HEK293T (cell line): ENCODE data around the gene MICALL2.

ENCODE experiments used
- CTBP1 ChIP-seq: fragments of 450-650 bp; IDR thresholded peaks from 2 replicates; pipeline ENCODE4 v1.6.1; 2016; ENCODE audit warnings: borderline replicate concordance
- ELF4 ChIP-seq: fragments of 450-650 bp; IDR thresholded peaks from 2 replicates; pipeline ENCODE4 v1.6.1; 2017; ENCODE audit warnings: antibody characterized with exemption
- SUZ12 ChIP-seq: fragments of 450-650 bp; IDR thresholded peaks from 2 replicates; pipeline ENCODE4 v1.6.1; 2016; ENCODE audit warnings: mild to moderate bottlenecking
- ZNF384 ChIP-seq: fragments of 450-650 bp; IDR thresholded peaks from 2 replicates; pipeline ENCODE4 v1.6.1; 2016

DNA sequence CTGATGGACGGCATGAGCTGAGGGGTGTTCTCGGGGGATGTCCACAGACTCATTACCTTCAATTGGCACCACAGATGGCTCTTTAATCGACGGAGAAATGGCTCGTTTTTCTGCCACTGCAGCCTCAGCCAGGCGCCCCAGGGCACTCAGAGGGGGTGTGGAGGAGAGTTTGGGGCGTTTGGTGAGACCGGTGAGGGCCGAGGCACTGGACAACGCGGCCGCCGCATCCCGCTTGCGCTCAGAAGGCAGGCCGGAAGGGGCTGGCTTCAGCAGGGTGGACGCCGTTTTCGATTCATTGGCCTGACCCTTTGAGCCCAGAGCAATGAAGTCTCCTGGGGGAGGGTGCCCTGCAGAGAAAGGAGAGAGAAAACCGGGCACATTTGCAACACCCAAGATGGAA, 43.6 kb upstream of the MICALL2 start:
- no peak for TF ChIP-seq CTBP1
- TF ChIP-seq SUZ12, result no peak
- TF ChIP-seq ELF4, result no peak
- TF ChIP-seq ZNF384, result no peak
